HepG2 (cell line): ENCODE results near the gene PRKCB.

Source experiments
- AGO2 ChIP-seq: fragments of 200-400 bp; formaldehyde crosslinking; optimal IDR thresholded peaks from 2 replicates; pipeline ENCODE3; 2017; ENCODE audit warnings: mild to moderate bottlenecking, low read depth, low read length, moderate library complexity
- ARNTL ChIP-seq: sonication (generic); formaldehyde crosslinking; IDR thresholded peaks from 2 replicates; pipeline ENCODE4 v1.4.0; 2020; ENCODE audit warnings: mild to moderate bottlenecking, missing genetic modification reagents
- BHLHE40 ChIP-seq: IDR thresholded peaks from 2 replicates; pipeline ENCODE4 v1.6.1; 2011; ENCODE audit warnings: low read length, improper control_type of control experiment
- CEBPG ChIP-seq: IDR thresholded peaks from 2 replicates; pipeline ENCODE4 v1.6.1; 2016
- CTCF ChIP-seq: sonication (generic); formaldehyde crosslinking; IDR thresholded peaks from 2 replicates; pipeline ENCODE4 v1.5.0; 2020; ENCODE audit warnings: mild to moderate bottlenecking, missing genetic modification reagents, moderate library complexity
- DPF2 ChIP-seq: sonication (generic); formaldehyde crosslinking; IDR thresholded peaks from 2 replicates; pipeline ENCODE4 v1.4.0; 2020; ENCODE audit warnings: mild to moderate bottlenecking, low read depth, missing genetic modification reagents, borderline replicate concordance
- ELF4 ChIP-seq: sonication (generic); formaldehyde crosslinking; IDR thresholded peaks from 2 replicates; pipeline ENCODE4 v1.5.0; 2020; ENCODE audit warnings: missing genetic modification reagents, mild to moderate bottlenecking, moderate library complexity, borderline replicate concordance
- ERF ChIP-seq: IDR thresholded peaks from 2 replicates; pipeline ENCODE4 v1.6.1; 2018; ENCODE audit warnings: missing biosample characterization, missing genetic modification reagents
- KIAA2018 ChIP-seq: sonication (generic); formaldehyde crosslinking; IDR thresholded peaks from 2 replicates; pipeline ENCODE4 v1.5.0; 2020; ENCODE audit warnings: mild to moderate bottlenecking, missing genetic modification reagents, borderline replicate concordance
- MXI1 ChIP-seq: IDR thresholded peaks from 3 replicates; pipeline ENCODE4 v1.6.1; 2012; ENCODE audit warnings: low read depth, low read length, inconsistent platforms, borderline replicate concordance
- ZNF24 ChIP-seq: fragments of 450-650 bp; IDR thresholded peaks from 2 replicates; pipeline ENCODE4 v1.6.1; 2017; ENCODE audit warnings: antibody characterized with exemption, mild to moderate bottlenecking
- ZNF501 ChIP-seq: sonication (generic); formaldehyde crosslinking; IDR thresholded peaks from 2 replicates; pipeline ENCODE4 v1.5.1; 2020; ENCODE audit warnings: mild to moderate bottlenecking, moderate library complexity, missing genetic modification reagents

- no peak for TF ChIP-seq CEBPG
- no peak for TF ChIP-seq ERF
- no peak for TF ChIP-seq ZNF501 (CRISPR knock-in tag)
- TF ChIP-seq ELF4 (CRISPR knock-in tag) = no peak
- no peak for TF ChIP-seq AGO2
- TF ChIP-seq ZNF24 = no peak
- no peak for TF ChIP-seq DPF2 (CRISPR knock-in tag)
- no peak for TF ChIP-seq CTCF
- no peak for TF ChIP-seq MXI1
- no peak for TF ChIP-seq KIAA2018 (CRISPR knock-in tag)
- no peak for TF ChIP-seq ARNTL
- no peak for TF ChIP-seq BHLHE40
These were observed 258 bp downstream of the PRKCB start for GRCh38 chr16:23836078-23836403.
